NCI-H187 (cell line): Measurements from ENCODE around the gene TIAM2.

ENCODE experiments used
- DNase-seq, 2 experiments: peaks; one replicate each; lab custom pipeline; 2025; lab: John Stamatoyannopoulos, UW

Gene TIAM2

GRCh38 chr6:155026022-155026705, 31.0 kb downstream of the TIAM2 start:
- DNase-seq = no peak

DNA sequence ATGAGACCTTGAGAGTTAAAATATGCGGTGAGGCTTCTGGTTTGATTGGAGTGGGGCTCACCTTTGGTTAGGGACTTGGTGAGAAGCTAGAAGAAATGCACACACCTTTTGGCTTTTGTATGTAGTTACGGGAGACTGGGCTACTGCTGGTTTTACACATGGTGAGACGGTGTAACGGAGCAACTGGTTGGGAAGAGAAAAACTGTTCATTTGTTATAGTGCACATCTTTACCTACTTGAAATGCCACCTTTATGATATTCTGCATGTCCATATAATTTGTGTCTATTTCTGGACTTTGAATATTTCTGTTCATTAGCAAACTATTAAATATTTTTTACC, 31.6 kb downstream of the TIAM2 start:
- DNase-seq = no peak

GRCh38 chr6:155030148-155030720, 35.1 kb downstream of the TIAM2 start:
- DNase-seq = no peak

DNA sequence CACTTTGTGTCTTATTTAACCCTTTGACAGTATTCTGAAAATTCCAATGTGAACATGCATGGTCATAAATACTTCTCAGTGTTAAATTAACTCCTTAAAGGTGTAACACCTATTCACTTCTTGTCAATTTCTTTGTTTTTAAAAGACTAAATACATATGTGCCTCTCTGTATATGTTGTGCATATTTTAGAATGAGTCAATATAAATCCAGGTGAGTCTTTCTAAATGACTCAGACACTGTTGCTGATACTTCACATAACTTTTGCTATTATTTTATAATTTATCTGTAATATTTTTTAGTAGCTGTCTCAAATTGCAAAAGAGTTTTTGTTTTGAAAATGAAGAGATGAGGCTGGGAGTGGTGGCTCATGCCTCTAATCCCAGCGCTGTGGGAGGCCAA, 36.0 kb downstream of the TIAM2 start:
- no peak for DNase-seq

GRCh38 chr6:155033021-155033791, 38.1 kb downstream of the TIAM2 start:
- no peak for DNase-seq

DNA sequence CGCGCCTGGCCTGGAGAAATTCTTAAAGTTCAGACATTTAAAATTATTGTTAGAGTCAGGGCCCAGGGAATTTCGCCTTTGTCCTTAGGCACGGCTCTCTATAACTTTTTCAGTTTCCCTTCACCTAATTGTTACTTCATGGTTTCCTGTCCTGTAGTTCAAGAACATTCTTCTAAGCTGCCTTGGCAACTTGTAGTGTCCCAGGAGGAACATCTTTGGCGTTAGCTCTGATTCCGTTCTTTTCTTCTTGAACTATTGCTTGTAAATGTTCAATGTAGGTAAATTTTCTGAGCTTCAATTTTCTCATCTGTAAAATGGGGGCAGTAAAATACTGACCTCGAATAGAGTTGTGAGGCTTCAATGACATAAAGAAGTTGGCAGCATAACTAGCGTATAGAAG, 41.8 kb downstream of the TIAM2 start:
- no peak for DNase-seq

GRCh38 chr6:155038104-155038503, 43.0 kb downstream of the TIAM2 start:
- no peak for DNase-seq

GRCh38 chr6:155038527-155038926, 43.4 kb downstream of the TIAM2 start:
- no peak for DNase-seq

DNA sequence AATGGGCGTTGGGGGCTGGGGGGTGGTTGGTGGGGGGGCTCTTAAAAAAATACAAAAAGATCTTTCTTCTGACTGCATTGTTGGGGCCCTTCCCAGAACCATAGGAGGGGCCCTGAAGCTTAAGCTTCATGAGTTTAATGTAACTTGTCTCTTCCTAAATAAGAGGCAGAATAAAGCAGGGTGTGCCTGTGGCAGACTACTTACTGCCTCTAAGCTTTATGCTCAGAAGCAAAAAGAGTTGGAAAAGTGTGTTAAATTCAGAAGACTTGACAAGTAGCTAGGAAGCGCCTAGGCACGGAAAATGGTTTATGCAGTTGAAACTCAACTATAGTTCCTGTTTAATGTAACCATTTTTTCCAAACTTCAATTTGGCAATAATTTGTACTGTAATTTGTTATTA, 44.5 kb downstream of the TIAM2 start:
- no peak for DNase-seq

DNA sequence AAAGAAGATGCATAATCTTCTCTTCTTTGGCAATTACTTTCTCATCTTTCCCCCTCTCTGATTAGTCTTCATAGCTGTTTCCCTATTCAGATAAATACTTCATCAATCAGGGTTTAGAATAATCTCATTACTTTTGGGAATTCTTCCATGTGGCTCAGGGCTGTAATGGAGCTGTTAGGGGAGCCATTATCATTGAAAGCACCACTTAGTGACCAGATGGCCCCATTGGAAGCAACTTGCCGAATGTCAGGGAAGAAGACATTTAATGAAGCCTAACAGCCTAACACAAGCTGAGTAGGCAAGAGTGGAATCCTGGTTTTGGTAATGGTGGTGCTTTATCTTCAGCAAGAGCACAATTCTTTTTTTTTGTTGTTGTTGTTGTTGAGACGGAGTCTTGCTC, 45.0 kb downstream of the TIAM2 start:
- no peak for DNase-seq

DNA sequence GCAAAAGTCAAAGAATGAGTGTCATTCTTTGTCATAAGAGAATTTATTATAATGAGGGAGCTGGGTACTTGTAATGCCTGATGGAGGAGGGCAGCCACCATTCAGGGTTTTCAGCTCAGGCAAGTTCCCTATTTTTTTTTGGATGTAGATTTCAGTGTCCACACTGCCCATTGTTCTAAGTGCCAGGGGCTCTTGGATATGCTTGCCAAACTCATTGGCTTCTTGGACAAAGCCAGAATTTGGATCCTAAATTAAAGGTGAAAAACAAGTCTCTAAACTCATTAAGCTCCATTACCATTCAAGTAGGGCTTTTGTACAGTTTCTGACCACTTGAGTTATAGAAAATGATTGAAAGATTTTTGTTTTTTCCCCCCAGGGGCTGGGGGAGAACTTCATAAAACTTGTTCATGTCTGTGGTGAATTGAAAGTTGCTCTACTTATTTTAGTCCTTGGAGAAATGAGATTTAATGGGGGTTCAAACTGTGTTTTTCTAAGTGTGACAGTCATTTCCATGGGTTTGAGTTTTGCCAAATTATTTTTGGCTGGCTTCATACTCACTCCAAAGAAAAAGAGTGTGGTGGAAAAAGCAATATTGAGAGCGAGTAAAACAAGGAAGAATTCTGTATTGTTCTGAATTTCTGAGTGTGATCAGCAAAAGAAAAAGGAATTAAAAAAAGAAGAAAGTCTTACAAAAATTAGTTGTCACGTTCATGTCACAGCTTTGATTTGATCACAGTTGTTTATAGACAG, 46.0 kb downstream of the TIAM2 start:
- no peak for DNase-seq

GRCh38 chr6:155041741-155042279, 46.7 kb downstream of the TIAM2 start:
- DNase-seq = no peak

- no peak for DNase-seq
These were observed 47.9 kb downstream of the TIAM2 start for GRCh38 chr6:155042983-155043382.

DNA sequence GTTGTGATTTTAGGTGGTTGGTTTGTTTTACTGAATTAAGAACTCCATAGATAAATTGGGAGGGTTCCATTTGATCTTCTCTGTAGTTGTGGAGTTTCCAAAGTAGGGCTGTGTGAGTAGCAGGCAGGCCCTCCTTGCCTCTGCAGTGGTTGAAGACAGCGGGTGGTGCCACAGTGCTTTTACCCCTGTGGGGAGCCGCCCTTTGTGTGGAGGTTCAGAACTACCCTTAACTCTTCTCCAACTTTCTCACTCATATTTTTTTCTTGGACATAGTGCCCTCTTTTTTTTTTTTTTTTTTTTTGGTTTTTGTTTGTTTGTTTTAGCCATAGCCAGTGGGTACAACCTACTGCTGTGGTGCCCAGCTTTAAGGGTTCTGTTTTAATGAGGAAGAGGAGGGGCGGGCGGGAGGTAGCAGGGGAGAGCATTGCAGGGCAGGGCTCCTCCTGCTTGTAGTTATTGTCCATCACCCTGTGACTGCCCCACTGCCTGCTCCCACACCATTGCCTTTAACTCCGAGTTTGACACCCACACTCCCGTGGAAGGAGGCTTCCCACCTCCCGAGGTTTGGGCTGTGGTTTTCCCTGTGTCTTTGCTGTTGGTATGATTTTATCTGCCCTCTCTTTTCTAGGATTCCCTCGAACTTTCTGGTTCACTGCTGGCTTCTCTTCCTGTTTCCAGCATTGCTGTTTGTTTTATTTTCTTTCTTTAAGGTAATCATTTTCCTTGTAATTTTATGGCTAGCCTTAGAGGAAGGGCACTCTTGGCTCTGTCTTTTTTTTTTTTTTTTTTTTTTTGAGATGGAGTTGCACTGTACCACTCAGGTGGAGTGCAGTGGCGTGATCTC, 50.7 kb downstream of the TIAM2 start:
- DNase-seq = no peak

DNA sequence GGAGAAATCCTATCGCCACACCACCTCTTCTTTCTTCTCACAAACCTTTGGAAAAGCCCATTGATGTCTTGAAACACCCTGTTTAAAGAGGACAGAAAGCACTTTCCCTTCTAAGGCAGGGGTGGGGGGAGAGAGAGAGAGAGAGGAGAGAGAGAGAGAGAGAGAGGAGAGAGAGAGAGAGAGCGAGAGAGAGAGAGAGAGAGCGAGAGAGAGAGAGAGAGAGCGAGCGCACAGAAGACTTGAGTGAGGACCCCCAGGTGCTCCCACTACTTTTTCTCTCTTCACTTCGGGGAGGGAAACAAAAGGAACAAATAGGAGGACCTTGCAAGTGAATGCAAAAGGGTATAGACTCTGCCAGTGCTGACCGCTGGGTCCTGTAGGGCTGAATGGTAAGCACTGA, 52.4 kb downstream of the TIAM2 start:
- DNase-seq = no peak

GRCh38 chr6:155050311-155050710, 55.2 kb downstream of the TIAM2 start:
- no peak for DNase-seq

DNA sequence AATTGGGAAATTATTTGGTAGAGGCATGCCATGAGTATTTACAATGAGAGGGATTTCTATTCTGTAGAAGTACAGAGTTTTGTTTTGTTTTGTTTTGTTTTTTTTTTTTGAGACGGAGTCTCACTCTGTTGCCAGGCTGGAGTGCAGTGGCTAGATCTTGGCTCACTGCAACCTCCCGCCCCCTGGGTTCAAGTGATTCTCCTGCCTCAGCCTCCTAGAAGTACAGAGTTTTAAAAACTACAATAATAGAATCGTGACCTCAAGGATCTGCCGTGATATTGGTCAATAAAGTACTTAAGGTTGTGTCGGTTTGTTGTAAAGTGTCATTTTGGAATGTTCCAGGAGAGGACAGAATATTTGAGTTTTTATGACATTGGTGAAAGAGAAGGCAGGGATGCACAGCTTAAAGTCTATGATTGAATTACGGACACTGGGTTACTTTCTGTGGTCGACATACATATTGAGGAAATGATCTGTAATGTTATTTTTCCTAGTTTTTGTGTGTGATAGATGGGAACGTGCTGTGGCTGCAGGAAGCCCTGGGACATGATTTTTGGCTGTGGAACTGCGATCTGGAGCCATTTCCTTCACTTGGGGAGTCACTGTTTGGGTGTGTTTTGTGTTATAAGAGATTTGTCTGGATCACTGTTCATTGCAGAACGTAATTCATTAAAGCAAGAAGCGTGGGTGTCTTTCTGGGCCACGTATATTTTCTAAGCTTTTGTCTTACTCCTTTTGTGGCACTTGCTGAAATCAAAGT, 59.6 kb downstream of the TIAM2 start:
- no peak for DNase-seq

DNA sequence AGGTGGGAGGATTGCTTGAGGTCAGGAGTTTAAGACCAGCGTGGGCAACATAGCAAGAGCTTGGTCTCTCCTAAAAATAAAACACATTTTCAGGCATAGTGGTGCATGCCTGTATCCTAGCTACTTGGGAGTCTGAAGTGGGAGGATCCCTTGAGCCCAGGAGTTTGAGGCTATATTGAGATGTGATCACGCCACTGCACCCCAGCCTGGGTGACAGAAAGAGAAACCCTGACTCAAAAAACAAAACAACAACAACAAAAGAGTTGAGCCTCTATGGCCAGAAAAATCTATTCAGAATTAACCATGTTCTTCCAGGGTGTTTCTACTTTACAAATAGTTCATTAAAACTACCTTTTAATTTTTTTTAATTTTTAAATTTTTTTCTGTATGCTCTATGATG, 60.6 kb downstream of the TIAM2 start:
- DNase-seq = no peak

DNA sequence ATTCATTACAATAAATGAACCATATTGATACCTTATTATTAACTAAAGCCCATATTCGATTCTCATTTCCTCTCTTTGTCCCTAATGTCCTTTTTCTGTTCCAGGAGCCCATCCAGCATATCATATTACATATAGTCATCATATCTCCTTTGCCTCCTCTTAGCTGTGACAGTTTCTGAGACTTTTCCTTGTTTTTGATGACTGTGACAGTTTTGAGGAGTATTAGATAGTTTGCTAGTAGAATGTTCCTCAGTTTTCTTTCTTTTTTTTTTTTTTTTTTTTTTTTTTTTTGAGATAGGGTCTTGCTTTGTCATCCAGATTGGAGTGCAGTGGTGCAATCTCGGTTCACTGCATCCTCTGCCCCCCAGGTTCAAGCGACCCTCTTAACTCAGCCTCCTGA, 61.6 kb downstream of the TIAM2 start:
- DNase-seq = no peak

DNA sequence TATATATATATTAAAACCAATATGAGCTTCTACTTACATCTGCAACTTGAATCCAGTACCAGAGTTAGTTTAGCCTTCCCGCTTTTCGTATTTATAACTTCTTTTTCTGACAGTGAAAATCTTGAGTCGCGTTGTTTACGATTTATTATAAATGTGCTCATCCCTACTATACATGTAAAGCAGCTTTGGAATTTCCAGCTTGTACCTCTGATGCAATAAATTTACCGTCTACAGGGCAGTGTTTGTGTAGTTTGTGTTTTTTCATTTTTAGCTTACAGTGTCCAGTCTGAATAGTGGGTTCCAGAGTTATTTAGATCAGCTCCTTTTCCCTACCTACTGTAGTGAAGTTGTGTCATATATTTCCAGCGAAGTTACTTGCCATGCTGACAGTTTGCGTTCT, 66.3 kb downstream of the TIAM2 start:
- DNase-seq = no peak

GRCh38 chr6:155062866-155063341, 67.8 kb downstream of the TIAM2 start:
- no peak for DNase-seq
